Activated gamma-delta T cell treated with Interleukin-2 at 50 U/mL for 16 hours (primary cell): ENCODE measurements around the gene RYR3.

ENCODE experiments used
- DNase-seq: peaks from one replicate; pipeline ENCODE4 v3.0.0-alpha.2; 2020

RYR3 gene

GRCh38 chr15:33664947-33665346 is 354.2 kb downstream of the RYR3 start:
- DNase-seq, result no peak

GRCh38 chr15:33670567-33670966 is 359.8 kb downstream of the RYR3 start:
- DNase-seq, result no peak

GRCh38 chr15:33671456-33671855 is 360.7 kb downstream of the RYR3 start:
- no peak for DNase-seq

GRCh38 chr15:33675246-33675645 is 364.5 kb downstream of the RYR3 start:
- no peak for DNase-seq

- no peak for DNase-seq
Measured at GRCh38 chr15:33677238-33677830, 366.6 kb downstream of the RYR3 start.

GRCh38 chr15:33678176-33678575 is 367.4 kb downstream of the RYR3 start:
- no peak for DNase-seq

- no peak for DNase-seq
Measured at GRCh38 chr15:33678602-33679001, 367.8 kb downstream of the RYR3 start.

- no peak for DNase-seq
Measured at GRCh38 chr15:33679061-33679460, 368.3 kb downstream of the RYR3 start.

GRCh38 chr15:33680336-33680735 is 369.6 kb downstream of the RYR3 start:
- no peak for DNase-seq

- no peak for DNase-seq
Measured at GRCh38 chr15:33693166-33693800, 382.5 kb downstream of the RYR3 start.

- no peak for DNase-seq
Measured at GRCh38 chr15:33698126-33698525, 387.4 kb downstream of the RYR3 start.

GRCh38 chr15:33699145-33699544 is 388.4 kb downstream of the RYR3 start:
- DNase-seq, result no peak

GRCh38 chr15:33699691-33700447 is 389.1 kb downstream of the RYR3 start:
- DNase-seq, result no peak

GRCh38 chr15:33700695-33701303 is 390.0 kb downstream of the RYR3 start:
- peak; percentile 51 for DNase-seq

- no peak for DNase-seq
Measured at GRCh38 chr15:33701304-33701696, 390.5 kb downstream of the RYR3 start.

- DNase-seq, result no peak
Measured at GRCh38 chr15:33706173-33706572, 395.4 kb downstream of the RYR3 start.

GRCh38 chr15:33710748-33711147 is 400.0 kb downstream of the RYR3 start:
- no peak for DNase-seq

- no peak for DNase-seq
Measured at GRCh38 chr15:33716025-33716424, 405.3 kb downstream of the RYR3 start.

- no peak for DNase-seq
Measured at GRCh38 chr15:33720952-33721351, 410.2 kb downstream of the RYR3 start.

- no peak for DNase-seq
Measured at GRCh38 chr15:33722005-33722672, 411.4 kb downstream of the RYR3 start.

- DNase-seq, result no peak
Measured at GRCh38 chr15:33722673-33723015, 411.9 kb downstream of the RYR3 start.

GRCh38 chr15:33724321-33725036 is 413.7 kb downstream of the RYR3 start:
- DNase-seq, result no peak

- DNase-seq, result no peak
Measured at GRCh38 chr15:33729653-33730052, 418.9 kb downstream of the RYR3 start.
